OCI-LY7 (cell line): ENCODE measurements around the gene MYRIP. TPM values are rescaled to one million over a fixed set of nuclear protein-coding genes. Genes with fewer than 3 reads are reported as not detected.

ENCODE experiments used
- BruUV-seq: library from RNA; stranded (reverse); fragments of 400-500 nt; replicated peaks from 2 replicates; lab custom pipeline; 2021; lab: Mats Ljungman, UMichigan
- CTCF ChIA-PET: fragments of 300-600 bp; sonication (Branson Sonifier 250); formaldehyde crosslinking; loops from one replicate; lab custom pipeline; 2022; ENCODE audit warnings: antibody characterized with exemption; ENCODE audit not compliant: unreplicated experiment; lab: Charles Lee
- POLR2A ChIA-PET: fragments of 300-600 bp; sonication (Branson Sonifier 250); formaldehyde crosslinking; loops from one replicate; lab custom pipeline; 2022; ENCODE audit warnings: antibody characterized with exemption; lab: Charles Lee
- DNase-seq: peaks from one replicate; pipeline ENCODE4 v3.0.0-alpha.2; 2015; ENCODE audit warnings: low spot score
- H2AFZ ChIP-seq: fragments of 200-600 bp; sonication (generic), shearing (Covaris generic); 2 replicates; pipeline ENCODE4 v1.6.1; 2014; ENCODE audit warnings: mild to moderate bottlenecking, antibody characterized with exemption, low read length, moderate library complexity
- H3K27ac ChIP-seq: fragments of 200-600 bp; sonication (generic); 2 replicates; pipeline ENCODE4 v1.5.1; 2014; ENCODE audit warnings: mixed run types, low read depth, mild to moderate bottlenecking, moderate library complexity, low read length, inconsistent platforms; ENCODE audit not compliant: poor library complexity, severe bottlenecking
- H3K36me3 ChIP-seq: fragments of 200-600 bp; sonication (generic); 2 replicates; pipeline ENCODE4 v1.6.1; 2014; ENCODE audit warnings: mild to moderate bottlenecking, antibody characterized with exemption, low read length, moderate library complexity, mixed read lengths; ENCODE audit not compliant: insufficient read depth
- H3K4me1 ChIP-seq: fragments of 200-600 bp; sonication (generic); 2 replicates; pipeline ENCODE4 v1.5.1; 2014; ENCODE audit warnings: mild to moderate bottlenecking, low read length; ENCODE audit not compliant: insufficient read depth, poor library complexity, severe bottlenecking
- H3K4me2 ChIP-seq: fragments of 200-600 bp; sonication (generic); 2 replicates; pipeline ENCODE4 v1.6.1; 2014; ENCODE audit warnings: mild to moderate bottlenecking, low read length
- H3K4me3 ChIP-seq: fragments of 200-600 bp; sonication (generic); 2 replicates; pipeline ENCODE4 v1.5.1; 2014; ENCODE audit warnings: mild to moderate bottlenecking, low read depth, low read length; ENCODE audit not compliant: poor library complexity, severe bottlenecking
- H3K79me2 ChIP-seq: fragments of 200-600 bp; sonication (generic); 2 replicates; pipeline ENCODE4 v1.6.1; 2016; ENCODE audit warnings: low read depth, mild to moderate bottlenecking, low read length, moderate library complexity, mixed read lengths; ENCODE audit not compliant: insufficient read depth
- H3K9me2 ChIP-seq: fragments of 200-600 bp; sonication (generic); 2 replicates; pipeline ENCODE4 v1.6.1; 2016; ENCODE audit warnings: mild to moderate bottlenecking, low read length, mixed read lengths; ENCODE audit not compliant: insufficient read depth
- H3K9me3 ChIP-seq: fragments of 200-600 bp; sonication (generic); 2 replicates; pipeline ENCODE4 v1.6.1; 2014; ENCODE audit warnings: mild to moderate bottlenecking, mixed run types, low read length, mixed read lengths
- H4K20me1 ChIP-seq: fragments of 200-600 bp; sonication (generic); 2 replicates; pipeline ENCODE4 v1.6.1; 2014; ENCODE audit warnings: mild to moderate bottlenecking, antibody characterized with exemption, low read length, moderate library complexity, mixed read lengths; ENCODE audit not compliant: insufficient read depth
- EZH2phosphoT487 ChIP-seq: fragments of 200-600 bp; sonication (generic); IDR thresholded peaks from 2 replicates; pipeline ENCODE4 v1.6.1; 2018; ENCODE audit warnings: low read depth, borderline replicate concordance, mild to moderate bottlenecking, mixed run types, antibody characterized with exemption, low read length, moderate library complexity, mixed read lengths
- intact Hi-C: fragments of 100-400 bp; cut with micrococcal nuclease; formaldehyde crosslinking; loops from one replicate; pipeline ENCODE4 v1.10.0; 2022; ENCODE audit not compliant: unreplicated experiment
- total RNA-seq, 2 experiments: library from RNA; depleted of rRNA in 1 of 2; stranded (reverse); fragments of >200 nt in 1 of 2; shearing (Covaris generic) in 1 of 2; gene quantifications; 2 replicates each; pipeline ENCODE4 v1.2.3, GENCODE V29; 2014 to 2022
- TF ChIP-seq, protein P1 (sequence below): fragments of 200-600 bp; sonication (generic); conservative IDR thresholded peaks from 2 replicates; pipeline ENCODE4 v1.5.1; 2014; ENCODE audit warnings: mild to moderate bottlenecking, antibody characterized with exemption, low read length, moderate library complexity, mixed read lengths

MYRIP gene
- total RNA-seq, 2 experiments from 2014 or later: not detected

DNA sequence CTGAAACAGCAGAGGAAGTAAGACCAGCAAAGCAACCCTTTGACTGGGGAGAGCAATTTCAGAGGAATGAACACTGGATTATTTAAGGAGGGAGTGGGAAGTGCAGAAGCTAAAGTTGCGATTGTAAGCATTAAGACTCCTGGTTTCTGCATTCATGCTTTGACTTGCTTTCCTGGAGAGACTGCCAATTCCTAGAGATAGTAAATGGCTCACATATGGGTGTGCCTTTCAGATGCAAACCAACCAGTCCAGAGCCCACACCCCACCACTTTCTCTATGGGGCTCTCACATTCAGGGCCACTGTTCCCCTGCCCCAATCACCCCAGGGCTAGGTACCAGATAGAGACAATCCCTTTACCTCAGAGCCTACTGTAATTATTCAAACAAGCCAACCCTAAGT, 299.2 kb downstream of the MYRIP start:
- no TSS peak for BruUV-seq
- TF ChIP-seq EZH2phosphoT487: no peak
- TF ChIP-seq, protein P1, sequence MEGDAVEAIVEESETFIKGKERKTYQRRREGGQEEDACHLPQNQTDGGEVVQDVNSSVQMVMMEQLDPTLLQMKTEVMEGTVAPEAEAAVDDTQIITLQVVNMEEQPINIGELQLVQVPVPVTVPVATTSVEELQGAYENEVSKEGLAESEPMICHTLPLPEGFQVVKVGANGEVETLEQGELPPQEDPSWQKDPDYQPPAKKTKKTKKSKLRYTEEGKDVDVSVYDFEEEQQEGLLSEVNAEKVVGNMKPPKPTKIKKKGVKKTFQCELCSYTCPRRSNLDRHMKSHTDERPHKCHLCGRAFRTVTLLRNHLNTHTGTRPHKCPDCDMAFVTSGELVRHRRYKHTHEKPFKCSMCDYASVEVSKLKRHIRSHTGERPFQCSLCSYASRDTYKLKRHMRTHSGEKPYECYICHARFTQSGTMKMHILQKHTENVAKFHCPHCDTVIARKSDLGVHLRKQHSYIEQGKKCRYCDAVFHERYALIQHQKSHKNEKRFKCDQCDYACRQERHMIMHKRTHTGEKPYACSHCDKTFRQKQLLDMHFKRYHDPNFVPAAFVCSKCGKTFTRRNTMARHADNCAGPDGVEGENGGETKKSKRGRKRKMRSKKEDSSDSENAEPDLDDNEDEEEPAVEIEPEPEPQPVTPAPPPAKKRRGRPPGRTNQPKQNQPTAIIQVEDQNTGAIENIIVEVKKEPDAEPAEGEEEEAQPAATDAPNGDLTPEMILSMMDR: no peak
- POLR2A ChIA-PET: interaction anchor here (0.6 kb wide), 1 partner anchor 1639 kb away, joined by 3 read pairs; no protein-coding TSS in a partner anchor
- no peaks in the 10 kb centered on the region for H3K79me2 ChIP-seq
- H4K20me1 ChIP-seq: no peaks in the 10 kb centered on the region
- intact Hi-C loops: no loop called here
- peaks cover 3% of the 10 kb centered on the region for H3K4me1 ChIP-seq
- H3K27ac ChIP-seq: no peak overlapping the region
- DNase-seq: no peak
- H3K36me3 ChIP-seq: no peaks in the 10 kb centered on the region
- H3K4me2 ChIP-seq: no peak overlapping the region
- H3K9me2 ChIP-seq: no peaks in the 10 kb centered on the region
- CTCF ChIA-PET: no interaction called here
- no peaks in the 10 kb centered on the region for H3K9me3 ChIP-seq
- no peak overlapping the region for H2AFZ ChIP-seq
- no peak overlapping the region for H3K4me3 ChIP-seq

DNA sequence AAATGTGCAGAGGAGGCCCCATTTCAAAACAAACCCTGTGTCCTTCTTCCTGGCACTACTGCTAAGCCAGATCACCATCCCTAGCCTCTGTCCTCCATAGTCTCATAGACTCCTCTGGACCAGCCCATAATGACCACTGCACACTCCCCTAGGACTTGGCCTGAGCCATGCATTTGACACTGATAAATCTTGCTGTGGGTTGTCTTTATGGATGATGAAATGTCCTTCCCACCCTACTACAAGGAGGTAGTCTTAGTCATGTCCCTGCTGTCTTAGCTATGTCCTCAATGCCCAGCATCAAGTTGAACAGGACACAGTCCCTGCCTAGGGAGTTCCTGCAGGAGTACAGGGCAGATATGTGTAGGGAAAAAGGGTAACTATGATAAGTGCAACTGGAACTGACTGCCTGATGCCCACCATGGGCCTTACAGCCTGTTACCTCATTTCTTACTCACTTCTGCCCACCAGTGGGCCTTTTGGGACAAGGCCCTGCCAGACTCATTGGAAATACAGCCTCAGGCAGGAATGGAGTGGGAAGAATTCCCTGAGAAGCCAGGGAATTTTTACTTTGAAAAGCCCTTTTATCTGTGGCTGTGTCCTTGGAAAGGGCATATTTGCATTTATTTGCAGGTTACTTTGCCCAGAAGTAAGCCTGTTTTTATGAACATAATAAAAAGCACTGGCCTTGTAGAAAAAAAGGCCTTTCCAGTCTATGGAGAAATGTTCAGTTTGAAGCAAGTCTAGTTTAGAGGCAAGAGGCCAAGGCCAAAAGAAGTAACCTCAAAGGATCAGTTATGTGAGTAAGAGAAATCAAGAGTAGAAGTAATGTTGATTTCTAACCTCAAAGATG, 300.5 kb downstream of the MYRIP start:
- Histone ChIP-seq H3K36me3 (no peaks in the 10 kb centered on the region), H3K9me2 (no peaks in the 10 kb centered on the region), H3K4me2 (no peak overlapping the region), H3K9me3 (no peaks in the 10 kb centered on the region), H4K20me1 (no peaks in the 10 kb centered on the region), H2AFZ (no peak overlapping the region), H3K4me3 (no peak overlapping the region), H3K79me2 (no peaks in the 10 kb centered on the region), H3K4me1 (no peaks in the 10 kb centered on the region), H3K27ac (no peak overlapping the region)
- DNase-seq: no peak
- intact Hi-C loops: no loop called here
- ChIA-PET CTCF (no interaction called here), POLR2A (no interaction called here)
- no peak for TF ChIP-seq EZH2phosphoT487
- TF ChIP-seq, protein P1: no peak; the same call in 1 of the 2 replicates
- no TSS peak for BruUV-seq

DNA sequence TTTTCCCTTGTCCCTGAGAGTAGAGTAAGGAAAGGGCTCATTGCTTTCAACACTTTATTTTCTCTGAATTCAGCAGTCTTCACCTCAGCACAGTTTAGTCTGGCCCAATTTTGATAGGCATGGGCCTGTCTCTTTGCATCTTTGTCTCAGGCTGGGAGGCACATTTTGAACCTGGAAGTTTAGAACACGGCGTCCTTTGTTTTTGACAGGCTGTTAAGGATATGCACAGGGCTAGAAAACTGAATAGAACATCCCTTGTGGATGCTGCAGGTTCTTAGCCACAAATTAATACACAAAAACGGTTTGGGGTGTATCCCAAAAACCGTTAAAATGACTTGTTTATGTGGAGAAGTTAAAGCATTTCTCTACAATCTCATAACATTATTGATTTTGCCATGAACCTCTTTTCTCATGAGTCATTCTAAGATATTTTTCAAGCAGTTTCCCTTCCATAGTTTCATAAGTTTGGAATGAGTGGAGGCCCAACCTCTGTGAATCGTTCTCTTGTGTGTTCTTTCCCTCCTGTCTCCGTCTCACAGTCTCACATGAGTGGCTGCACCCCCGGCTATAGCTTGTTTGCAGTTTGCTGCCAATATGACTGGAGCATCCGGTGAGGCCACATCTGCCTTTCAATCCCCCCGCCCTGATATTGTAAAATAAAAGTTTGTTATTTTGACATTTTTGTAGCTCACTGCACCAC, 307.2 kb downstream of the MYRIP start:
- H3K4me2 ChIP-seq: no peak overlapping the region
- POLR2A ChIA-PET: no interaction called here
- H3K4me1 ChIP-seq: no peaks in the 10 kb centered on the region
- H3K9me3 ChIP-seq: no peaks in the 10 kb centered on the region
- no peaks in the 10 kb centered on the region for H4K20me1 ChIP-seq
- H3K36me3 ChIP-seq: no peaks in the 10 kb centered on the region
- TF ChIP-seq, protein P1: no peak
- no peak for TF ChIP-seq EZH2phosphoT487
- CTCF ChIA-PET: no interaction called here
- no peak overlapping the region for H3K27ac ChIP-seq
- BruUV-seq: no TSS peak
- no peak overlapping the region for H3K4me3 ChIP-seq
- no peaks in the 10 kb centered on the region for H3K79me2 ChIP-seq
- H3K9me2 ChIP-seq: no peaks in the 10 kb centered on the region
- H2AFZ ChIP-seq: no peak overlapping the region
- intact Hi-C loops: no loop called here
- no peak for DNase-seq
